Embryonic facial prominence (tissue), 1 donor: ENCODE data around the gene CCNY.
"Not testable (repeated sequence)": the region's sequence is repeated elsewhere in the genome, so short reads cannot be mapped to it uniquely, and the experiment has no call there.

ENCODE experiments used
- DNase-seq: peaks from one replicate; pipeline ENCODE4 v3.0.0-alpha.2; 2016; ENCODE audit errors: extremely low spot score

Gene CCNY

DNA sequence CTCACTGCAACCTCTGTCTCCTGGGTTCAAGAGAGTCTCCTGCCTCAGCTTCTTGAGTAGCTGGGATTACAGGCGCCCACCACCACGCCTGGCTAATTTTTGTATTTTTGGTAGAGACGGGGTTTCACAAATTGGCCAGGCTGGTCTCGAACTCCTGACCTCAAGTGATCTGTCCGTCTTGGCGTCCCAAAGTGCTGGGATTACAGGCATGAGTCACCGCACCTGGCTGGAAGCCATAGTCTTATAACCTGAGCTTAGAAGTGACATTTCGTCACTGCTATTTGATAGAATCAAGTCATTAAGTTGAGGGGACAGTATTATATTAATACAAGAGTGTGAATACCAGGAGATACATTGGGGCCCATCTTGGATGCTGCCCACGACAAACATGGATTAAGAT lies 17.9 kb downstream of the CCNY start:
- DNase-seq: not testable (repeated sequence)

DNA sequence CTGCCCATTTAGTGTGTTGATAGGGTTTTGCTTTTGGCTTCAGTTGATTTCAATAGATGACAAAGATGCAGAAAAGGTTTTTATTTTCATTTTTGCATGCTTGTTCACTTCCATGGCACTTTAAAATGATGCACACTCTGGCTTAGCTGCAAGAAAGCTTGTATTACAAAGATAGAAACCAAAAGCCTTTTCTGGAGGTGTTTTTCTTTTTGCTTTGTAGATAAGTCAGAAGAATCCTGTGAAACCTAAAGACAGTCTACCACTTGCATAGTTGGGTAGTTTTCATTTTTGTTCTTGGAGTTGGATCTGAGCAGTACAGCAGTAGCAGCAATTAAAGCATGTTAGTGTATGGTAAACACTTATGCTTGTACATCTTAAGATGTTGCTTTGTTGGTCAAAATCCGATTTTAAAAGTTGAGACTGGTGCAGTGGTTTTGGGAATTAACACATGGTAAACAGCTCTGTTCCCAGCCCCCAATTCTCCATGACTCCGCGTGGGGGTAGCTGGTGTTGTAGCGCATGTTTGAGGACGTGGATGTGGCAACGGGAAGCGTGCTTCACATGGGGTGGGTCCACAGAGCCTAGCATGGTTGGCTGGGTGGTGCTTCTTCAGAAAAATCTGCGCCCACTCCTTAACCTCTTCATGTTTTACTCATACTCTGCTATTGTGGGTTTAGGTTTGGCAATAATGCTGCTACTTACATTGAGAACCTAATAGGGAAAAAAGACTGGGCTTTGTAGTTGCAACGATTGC lies 19.8 kb downstream of the CCNY start:
- DNase-seq: no peak

DNA sequence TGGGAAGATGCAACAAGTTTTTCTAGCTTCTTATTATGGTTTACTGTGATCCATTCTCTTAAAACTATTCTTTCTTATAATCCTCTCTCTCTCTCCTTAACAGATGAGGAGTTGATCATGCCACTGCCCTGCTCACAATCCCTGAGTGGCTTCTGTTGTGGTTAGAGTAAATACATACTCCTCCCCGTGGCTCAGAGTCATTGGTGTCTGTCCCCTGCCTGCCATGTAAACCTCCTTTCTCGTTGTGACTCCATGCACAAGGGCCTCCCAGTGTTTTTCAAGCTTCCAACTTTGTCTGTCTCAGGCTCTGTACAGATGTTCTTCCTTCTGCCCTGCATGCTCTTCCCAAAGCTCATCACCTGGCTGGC lies 20.4 kb downstream of the CCNY start:
- DNase-seq: no peak

DNA sequence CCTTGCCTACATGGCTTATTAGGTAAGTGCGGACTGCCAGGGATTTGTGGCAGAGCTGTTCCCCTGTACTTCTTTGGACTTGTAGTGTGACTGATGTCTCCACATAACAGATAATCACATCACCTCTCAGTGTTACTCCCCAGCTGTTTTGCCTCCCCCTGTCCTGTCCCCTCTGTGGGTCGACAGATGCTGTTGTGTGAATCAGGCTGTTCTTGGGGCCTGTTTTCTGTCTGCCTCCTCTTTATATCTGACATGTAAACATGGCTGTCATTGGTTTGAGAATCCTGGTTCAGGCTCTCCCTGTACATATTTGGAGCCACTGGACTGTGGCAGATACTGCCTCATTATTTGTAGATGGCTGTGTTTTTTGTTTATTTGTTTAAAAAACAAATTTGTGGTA lies 22.7 kb downstream of the CCNY start:
- no peak for DNase-seq

DNA sequence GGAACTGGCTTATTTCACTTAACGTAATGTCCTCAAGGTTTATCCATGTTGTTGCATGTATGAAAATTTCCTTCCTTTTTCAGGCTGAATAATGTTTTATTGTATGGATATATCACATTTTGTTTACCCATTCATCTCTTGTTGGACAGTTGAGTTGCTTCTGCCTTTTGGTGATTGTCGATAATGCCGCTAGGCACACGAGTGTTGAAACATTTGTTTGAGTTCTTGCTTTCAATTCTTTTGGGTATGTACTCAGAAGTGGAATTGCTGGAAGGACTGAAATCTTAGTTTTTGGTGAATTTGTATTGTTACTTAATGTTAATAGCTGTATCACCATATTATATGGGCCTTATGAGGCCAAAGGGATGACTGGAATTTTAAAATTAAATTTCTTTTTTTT lies 23.6 kb downstream of the CCNY start:
- no peak for DNase-seq

DNA sequence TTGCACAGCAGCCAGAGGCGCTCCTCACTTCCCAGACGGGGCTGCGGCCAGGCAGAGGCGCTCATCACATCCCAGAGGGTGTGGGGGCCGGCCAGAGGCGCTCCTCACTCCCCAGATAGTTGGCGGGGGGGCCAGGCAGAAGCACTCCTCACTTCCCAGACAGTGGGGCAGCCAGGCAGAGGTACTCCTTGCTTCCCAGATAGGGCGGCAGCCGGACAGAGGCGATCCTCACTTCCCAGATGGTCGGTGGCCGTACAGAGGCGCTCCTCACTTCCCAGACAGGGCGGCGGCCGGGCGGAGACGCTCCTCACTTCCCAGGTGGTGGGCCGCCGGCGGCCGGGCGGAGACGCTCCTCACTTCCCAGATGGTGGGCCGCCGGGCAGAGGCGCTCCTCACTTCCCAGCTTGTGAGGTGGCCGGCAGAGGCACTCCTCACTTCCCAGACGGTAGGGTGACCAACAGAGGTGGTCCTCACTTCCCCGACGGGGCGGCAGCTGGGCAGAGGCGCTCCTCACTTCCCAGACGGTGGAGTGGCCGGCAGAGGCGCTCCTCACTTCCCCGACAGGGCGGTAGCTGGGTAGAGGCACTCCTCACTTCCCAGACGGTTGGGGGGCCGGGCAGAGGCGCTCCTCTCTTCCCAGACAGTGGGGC lies 26.5 kb downstream of the CCNY start:
- no peak for DNase-seq

DNA sequence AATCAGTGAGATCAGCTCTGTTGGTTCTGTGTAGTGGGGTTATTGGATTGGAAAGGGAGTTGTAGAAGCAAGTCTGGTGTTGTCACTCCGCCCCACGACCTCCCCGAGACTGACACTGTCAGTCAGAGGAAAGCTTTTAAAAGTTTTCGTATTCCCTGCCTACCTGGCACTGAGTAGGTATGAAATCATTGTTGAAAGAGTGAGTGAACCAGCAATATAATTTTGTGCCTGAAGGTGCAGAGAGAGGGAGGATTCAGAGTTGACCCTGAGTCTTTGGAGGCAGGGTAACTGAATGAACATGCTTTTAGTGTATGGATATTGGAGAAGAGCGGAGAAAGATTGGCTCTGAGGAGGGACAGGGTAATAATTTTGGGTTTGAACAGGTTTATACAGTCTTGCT lies 27.3 kb downstream of the CCNY start:
- no peak for DNase-seq

DNA sequence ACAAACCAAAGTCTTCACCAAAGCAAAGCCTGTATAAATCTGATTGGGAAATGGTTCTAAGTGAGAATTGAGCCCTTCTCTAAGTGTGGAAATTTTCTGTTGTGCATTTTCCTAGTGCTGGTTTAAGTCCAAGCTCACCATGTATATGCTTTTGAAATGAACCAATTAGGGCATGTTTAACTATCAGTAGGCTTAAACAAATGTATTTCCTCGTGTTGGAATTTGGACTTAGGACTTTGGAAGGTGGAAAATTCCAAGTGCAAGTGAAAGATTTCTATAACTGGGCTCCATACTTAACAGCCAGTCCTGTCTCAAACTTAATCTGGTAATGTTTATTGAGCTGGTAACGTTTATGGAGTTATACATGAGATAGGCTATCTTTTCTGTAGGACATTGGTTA lies 28.5 kb downstream of the CCNY start:
- no peak for DNase-seq

DNA sequence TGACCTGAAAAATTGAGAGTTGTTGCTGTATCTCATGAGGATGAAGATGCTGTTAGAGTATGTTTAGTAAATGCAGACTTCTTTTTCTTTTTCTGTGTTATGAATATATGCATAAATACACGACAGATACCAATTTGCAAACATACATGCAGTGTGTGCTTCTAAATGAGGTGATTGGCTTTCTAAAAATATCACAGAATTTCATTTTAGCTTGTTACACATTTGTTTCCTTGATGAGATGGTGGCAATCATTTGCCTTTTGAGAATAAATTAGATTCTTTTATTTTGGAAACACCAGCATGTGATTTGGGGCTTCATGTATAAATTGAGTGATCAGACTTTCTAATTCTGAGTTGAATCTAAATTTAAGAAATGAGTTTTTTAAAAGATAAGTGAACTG lies 29.7 kb downstream of the CCNY start:
- no peak for DNase-seq

DNA sequence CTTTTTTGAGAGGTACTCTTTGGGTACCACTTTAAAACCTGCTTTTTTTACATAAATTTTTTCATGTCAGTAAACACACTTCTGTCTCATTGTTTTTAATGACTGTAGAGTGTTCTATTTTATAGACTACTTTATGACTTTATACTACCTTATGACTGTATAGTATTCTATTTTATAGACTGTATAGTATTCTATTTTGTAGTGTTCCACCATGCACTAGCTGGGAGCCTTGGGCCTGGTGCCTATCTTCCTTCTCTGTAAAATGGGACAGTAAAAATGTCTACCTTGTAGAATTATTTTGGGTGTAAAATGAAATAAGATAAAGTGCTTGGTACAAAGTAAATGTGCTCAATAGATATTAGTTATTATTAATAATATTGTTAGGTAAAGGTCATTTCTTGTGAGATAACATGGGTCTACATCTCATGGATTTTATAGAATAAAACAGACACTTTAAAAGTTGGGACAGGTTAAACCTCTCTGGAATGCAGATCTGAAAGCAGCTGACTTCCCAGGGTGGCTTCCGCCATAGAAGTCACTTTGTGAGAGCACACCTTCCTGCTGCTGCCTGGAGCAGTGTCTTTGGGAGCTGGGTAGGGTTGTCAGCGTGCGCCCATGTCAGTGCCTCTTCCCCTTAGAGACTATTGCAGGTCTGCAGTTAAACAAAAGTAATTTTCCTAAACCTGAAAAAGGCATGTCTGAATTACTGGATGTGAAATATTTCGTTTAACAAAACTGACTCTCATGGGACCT lies 31.0 kb downstream of the CCNY start:
- DNase-seq: no peak

DNA sequence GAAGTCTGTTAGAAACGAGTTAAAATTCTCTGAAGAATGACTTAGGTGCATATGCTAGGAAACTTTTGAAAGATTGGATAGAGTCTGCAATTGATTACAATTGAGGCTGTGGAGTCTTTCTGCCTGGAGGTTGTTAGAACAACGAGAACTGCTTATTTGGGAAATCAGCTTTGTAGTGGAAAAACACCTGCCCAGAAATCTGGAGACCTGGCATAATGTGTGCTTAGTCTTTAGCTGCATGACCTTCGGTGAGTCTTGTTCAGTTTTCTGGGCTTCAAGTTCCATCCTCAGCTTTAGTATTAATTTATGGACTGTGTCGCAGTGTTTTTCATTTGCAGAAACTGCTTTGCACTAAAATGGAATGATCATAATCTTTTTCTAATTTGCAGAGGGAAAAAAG lies 31.7 kb downstream of the CCNY start:
- DNase-seq: no peak

DNA sequence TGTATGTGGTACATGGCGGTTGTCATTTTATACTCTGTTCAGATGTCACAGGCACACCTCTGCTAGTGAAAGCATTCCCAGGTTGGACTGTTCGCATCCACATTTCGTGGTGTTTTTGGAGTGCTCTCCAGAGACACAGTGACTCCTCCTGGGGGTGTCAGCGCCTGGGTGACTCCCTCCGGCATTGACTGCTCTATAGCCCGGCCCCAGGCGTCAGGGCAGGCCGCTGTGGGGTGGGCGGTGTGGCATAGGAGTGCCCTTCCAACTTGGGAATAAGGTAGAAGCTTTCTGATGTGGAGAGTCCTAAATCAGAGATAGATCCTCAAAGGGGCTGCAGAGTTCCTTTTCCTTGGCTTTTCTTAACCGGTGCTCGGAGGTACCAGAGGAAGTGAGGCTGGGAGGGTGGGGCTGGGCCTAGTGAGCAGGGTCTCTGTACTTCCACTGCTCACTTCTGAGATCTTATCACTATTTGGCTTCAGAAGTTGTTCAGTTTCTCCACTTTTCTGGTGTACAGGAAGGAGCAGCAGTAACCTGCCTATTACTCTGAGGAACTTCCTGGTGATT lies 32.3 kb downstream of the CCNY start:
- DNase-seq: no peak

DNA sequence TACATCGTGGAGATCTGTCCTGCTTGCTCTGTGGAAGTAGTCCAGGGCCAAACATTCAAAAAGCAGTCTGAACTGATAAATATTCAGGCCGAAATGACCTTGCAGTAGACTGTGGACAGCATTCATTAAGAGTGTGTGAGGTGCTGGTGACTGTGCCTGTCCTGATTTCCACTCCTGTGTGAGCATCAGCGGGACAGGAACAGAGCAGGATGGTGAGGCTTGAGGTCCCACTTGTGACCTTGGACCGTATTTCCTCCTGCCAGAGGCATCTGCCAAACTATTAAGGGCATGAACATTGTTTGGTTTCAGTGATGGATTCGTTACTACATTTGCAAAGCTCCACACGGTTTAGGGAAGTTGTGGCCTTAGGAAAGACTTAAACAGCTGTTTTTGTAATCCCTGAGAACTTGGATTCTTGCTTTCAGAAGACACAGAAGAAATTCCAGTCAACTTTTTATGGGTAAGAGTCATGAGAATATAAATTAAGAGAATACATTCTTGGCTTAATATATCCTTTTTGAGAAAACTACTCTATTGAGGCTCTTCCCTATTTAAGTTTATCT lies 32.8 kb downstream of the CCNY start:
- no peak for DNase-seq

DNA sequence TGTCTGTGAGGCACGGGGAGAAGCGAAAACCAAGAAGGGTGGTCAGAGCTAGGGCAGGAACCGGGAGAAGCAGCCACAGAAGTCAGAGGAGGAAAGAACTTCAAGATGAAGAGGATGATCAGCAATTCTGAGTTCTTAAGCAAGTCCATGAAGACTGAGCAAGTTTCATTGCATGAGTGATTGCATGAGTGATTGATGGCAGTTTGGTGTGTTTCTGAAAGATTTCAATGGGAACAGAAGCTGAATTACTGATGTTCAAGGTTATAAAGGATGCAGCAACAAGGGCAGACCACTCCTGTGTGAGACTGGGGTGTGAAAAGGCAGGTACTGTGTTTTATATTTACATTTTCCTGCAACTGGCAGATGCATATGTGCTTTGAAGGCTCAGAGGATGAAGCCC lies 35.4 kb downstream of the CCNY start:
- no peak for DNase-seq

DNA sequence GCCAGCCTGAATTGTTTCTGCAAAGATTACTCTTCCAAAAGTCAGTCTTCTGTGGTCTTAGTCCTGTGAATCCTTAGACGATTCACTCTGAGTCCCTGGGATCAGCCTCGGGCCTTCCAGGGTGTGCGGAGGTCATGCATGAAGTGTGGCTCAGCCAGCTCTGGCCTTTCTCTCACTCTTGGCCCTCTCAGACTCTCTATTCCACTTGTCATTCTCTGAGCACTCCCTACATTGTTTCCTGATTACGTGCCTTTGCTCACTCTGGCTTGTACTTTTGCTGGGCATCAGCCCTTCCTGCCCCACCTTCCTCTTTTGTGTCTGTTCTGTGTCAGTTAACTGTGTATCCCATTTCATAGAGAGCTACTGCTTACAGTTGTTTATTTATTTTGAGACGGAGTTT lies 36.0 kb downstream of the CCNY start:
- DNase-seq: no peak

DNA sequence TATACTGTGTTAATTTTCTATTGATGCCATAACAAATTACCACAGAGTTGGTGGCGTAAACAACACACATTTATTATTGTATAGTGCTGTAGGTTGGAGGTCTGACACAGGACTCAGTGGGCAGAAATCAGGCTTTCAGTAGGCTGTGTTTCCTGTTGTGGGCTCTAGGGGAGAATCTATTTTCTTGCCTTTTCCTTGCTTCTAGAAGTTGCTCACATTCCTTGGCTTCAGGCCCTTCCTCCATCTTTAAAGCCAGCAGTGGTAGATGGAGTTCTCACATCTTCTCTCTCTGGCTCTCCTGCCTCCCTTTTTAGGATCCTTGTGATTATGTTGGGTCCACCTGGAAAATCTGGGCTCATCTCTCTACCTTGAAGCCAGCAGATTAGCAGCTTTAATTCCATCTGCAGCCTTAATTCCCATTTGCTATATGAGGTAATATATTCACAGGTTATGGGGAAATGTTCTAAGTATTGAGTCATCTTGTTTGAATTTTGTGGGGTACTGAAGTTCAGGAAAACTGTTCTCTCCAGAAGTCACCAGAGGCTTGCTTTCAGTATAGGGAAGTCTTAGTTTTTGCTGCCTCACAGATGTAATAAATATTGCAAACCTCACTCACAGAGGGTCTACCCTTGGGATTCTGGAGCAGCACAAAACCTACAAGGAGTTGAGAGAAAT lies 38.9 kb downstream of the CCNY start:
- DNase-seq: no peak

DNA sequence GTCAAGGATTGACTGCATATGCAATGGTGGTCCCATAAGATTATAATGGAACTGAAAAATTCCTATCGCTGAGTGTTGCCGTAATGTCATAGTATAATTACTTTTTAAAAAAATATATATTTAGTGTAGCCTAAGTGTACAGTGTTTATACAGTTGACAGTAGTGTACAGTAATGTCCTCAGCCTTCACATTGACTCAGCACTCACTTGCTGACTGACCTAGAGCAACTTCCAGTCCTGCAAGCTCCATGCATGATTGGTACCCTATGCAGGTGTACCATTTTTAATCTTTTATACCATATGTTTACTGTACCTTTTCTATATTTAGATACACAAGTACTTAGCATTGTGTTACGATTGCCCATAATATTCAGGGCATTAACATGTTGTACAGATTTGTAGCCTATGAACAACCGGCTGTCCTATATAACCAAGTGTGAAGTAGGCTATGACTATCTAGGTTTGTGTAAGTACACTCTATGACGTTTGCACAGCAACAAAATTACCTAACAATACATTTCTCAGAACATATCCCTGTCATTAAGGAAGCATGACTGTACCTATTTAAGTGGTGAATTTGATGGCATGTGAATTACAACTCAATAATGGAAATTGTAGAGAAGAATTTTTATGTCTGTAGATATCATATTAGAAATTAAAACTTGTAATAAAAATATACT lies 40.9 kb downstream of the CCNY start:
- DNase-seq: no peak

DNA sequence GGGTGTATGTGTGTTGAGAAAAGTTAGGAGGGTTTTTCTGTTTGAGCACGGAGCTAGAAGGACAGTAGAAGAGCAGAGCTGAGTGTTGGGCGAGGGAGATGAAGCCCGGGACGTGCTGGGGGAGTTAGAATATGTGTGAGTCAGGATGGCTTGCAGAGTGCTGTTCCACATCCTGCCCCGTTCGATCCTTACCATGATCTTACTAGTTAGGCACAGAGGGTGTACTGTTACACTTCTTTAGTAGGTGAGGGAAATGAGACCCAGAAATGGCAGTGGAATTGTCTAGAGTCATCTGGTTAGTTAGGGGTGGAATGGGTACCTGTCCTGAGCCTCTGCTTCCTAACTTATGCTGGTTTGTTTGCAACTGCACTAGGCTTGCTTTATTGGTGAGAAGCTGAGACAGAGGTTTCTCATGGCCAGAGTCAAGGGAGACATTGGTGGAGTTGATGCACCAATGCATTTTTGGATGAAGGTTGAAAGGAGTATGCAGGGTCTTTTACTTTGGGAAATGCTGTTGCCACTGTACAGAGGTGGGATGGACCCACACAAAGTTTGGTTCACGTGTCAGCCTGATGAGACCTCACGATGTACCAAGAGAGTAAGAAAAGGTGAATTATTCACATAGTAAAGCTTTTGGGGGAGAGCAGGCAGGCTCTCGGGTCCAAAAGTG lies 42.4 kb downstream of the CCNY start:
- no peak for DNase-seq

DNA sequence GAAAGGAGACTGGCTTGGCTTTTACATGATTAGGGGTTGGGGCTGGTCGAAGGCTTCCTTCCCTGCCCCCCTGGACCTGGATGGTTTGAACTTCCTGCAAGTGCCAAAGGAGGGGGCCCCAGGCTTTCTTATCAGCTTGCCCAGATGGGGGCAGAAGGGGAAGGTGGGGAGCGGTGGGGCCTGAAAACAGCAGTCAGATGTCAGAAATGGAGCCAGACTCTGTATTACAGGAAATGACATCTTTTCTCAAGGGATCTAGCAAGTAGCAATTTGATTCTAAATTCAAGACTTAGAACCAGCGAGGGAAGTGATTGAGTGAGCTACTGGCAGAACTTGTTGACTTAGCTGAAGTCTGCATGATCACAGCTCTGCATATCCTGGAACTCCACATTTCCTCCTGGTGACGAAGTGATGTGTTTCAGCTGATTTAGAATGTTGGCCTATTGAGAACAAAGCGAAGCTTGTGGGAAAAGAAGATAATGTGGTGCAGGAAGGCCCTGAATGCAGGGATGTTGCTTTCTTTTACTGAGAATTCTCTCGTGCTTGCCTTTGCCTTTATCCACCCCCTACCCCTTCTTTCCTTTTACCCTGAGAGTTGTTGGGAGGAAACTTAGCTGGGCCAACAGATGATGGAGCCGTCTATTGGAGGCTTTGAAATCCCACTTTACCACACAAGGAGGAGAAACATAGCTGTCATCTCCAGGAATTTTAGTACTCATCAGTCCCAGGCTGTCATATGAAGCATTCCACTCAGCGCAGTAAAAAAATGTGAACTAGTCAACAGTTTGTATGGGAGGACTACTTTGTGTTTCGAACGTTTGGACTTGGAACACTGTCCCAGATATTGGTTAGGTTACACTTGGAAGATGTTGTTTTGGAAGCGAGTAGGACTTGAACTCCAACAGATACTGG lies 43.2 kb downstream of the CCNY start:
- no peak for DNase-seq

DNA sequence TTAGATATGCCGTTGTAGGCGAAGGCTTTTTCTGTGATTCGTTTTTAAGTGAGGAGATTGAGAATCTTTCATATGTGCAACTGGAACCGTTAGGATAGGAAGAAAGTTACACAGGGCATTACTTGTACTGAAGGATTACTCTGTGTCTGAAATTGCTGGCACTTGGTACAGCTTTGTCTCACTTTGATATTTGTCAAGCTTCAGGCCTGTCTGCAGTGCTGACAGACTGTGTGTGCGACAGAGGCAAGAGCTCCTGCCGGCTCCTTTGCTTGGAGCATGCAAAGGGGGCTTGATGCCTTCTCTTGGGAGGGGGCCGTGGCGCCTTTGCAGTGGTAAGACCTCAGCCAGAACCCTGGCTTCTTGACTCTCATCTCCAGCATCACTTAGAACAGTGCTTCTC lies 45.8 kb downstream of the CCNY start:
- no peak for DNase-seq
